Measurements from ENCODE around the gene GHRL. TPM values are rescaled to one million over a fixed set of nuclear protein-coding genes. Genes with fewer than 3 reads are reported as not detected.

GHRL gene
- total RNA-seq, 6 experiments from 2014 or later: 0.32 to 0.43 TPM; not detected in 4

DNA sequence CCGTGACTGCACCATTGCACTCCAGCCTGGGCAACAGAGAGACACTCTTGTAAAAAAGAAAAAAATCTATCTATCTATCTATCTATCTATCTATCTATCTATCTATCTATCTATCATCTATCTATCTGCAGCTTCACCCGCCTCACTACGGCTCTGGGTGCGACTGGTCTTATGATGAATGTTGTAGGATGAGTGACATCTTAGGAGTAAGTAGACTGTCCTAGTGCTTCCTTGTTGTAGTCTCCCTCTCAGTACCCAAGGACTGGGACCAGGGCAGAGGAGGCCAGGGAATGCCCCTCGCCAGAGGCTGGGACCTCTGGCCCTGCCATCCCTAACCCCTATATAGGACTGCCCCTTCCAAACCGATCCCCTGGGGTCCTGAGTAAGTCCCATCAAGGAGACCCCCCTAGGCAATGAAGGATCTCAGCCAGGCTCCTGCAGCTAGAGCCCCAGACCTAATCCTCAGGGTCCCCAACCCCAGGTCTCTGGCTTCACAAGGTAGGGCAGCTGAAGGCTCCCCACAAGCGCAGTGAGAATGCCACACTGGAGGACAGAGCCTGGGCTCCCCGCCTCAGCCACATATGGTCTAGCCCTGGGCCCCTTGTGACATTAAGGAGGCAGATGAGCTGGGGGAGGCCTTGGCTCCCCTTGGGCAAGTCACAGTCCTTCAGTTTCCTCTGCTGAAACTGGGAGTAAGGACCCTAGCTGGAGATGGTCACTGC is 29.0 kb upstream of the GHRL start:
- WGBS (ENCODE audit: insufficient coverage, low coverage, low lambda C conversion rate, missing lambda C conversion rate): 95% methylated on average over 5 of the region's 8 CpGs
- H3K27me3 ChIP-seq: no peaks in the 10 kb centered on the region
- intact Hi-C loops (cut with DNase I): no loop called here
- no peak overlapping the region for H3K4me3 ChIP-seq
- H3K4me1 ChIP-seq: peaks cover 0 to 33% (median 8%) of the 10 kb centered on the region in 4 donors
- peaks cover 0 to 15% (median 6%) of the 10 kb centered on the region in 4 donors for H3K36me3 ChIP-seq
- no peaks in the 10 kb centered on the region for H3K9me3 ChIP-seq
- TF ChIP-seq POLR2A (IDR thresholded peaks at IDR 0.05): no peak
- TF ChIP-seq, protein P1, sequence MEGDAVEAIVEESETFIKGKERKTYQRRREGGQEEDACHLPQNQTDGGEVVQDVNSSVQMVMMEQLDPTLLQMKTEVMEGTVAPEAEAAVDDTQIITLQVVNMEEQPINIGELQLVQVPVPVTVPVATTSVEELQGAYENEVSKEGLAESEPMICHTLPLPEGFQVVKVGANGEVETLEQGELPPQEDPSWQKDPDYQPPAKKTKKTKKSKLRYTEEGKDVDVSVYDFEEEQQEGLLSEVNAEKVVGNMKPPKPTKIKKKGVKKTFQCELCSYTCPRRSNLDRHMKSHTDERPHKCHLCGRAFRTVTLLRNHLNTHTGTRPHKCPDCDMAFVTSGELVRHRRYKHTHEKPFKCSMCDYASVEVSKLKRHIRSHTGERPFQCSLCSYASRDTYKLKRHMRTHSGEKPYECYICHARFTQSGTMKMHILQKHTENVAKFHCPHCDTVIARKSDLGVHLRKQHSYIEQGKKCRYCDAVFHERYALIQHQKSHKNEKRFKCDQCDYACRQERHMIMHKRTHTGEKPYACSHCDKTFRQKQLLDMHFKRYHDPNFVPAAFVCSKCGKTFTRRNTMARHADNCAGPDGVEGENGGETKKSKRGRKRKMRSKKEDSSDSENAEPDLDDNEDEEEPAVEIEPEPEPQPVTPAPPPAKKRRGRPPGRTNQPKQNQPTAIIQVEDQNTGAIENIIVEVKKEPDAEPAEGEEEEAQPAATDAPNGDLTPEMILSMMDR (IDR thresholded peaks at IDR 0.05): no peak
- no peak for ATAC-seq
- no peak overlapping the region for H3K27ac ChIP-seq
- DNase-seq: no peak

DNA sequence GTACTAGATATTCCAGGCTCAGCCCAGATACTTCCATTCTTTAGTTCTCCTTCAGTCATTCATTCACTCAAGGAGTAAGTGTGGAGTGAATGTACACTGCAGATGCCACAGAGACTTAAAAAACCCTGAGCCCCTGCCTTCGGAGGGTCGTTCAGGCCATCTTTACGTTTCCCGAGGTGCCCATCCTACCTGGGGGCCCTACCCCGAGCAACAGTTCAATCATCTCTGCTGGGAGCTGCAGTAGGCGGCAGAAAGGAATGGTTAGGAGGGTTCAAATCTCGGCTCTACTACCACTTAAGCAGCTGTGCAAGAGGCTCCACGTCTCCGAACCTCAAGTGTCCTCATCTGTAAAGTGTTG is 27.6 kb upstream of the GHRL start:
- H3K27me3 ChIP-seq: no peaks in the 10 kb centered on the region
- ATAC-seq: peak in 1 of 4 donors; percentile 1
- WGBS (ENCODE audit: insufficient coverage, low coverage, low lambda C conversion rate, missing lambda C conversion rate): 0% methylated on average over 7 of the region's 9 CpGs

DNA sequence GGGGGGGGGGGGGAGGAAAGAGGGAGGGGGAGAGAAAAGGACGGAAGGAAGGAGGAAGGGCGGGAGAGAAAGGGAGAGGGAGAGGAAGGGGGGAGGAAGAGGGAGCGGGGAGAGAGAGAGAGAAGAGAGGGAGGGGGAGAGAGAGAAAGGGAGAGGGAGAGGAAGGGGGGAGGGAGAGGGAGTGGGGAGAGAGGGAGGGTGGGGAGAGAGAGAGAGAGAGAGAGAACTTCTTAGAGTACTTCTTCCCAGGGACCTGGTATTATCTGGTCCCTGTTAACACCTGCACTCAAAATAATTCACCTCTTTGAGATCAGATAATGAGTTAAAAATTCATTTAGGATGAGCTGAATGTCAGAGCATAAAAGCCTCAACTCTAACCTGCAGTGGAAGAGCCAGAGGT is 27.1 kb upstream of the GHRL start:
- intact Hi-C loops (cut with DNase I): no loop called here
- no peak overlapping the region for H3K27ac ChIP-seq
- peaks cover 0 to 35% (median 8%) of the 10 kb centered on the region in 4 donors for H3K4me1 ChIP-seq
- TF ChIP-seq POLR2A (IDR thresholded peaks at IDR 0.05): no peak
- TF ChIP-seq, protein P1 (IDR thresholded peaks at IDR 0.05): no peak
- ATAC-seq: no peak
- peak overlapping the region; percentile 95 to 100 (median 98) for H3K4me3 ChIP-seq
- H3K36me3 ChIP-seq: peaks cover 5 to 26% (median 15%) of the 10 kb centered on the region in 4 donors
- H3K9me3 ChIP-seq: no peaks in the 10 kb centered on the region
- 6% methylated on average over 3 of the region's 3 CpGs for WGBS (ENCODE audit: insufficient coverage, low coverage, low lambda C conversion rate, missing lambda C conversion rate)
- no peaks in the 10 kb centered on the region for H3K27me3 ChIP-seq
- DNase-seq: no peak

More for the DNA sequence above, 27.6 kb upstream of the GHRL start:
- no peak for TF ChIP-seq POLR2A (IDR thresholded peaks at IDR 0.05)
- TF ChIP-seq, protein P1 (IDR thresholded peaks at IDR 0.05): no peak
- Histone ChIP-seq H3K4me1 (peaks cover 0 to 35% (median 8%) of the 10 kb centered on the region in 4 donors), H3K9me3 (no peaks in the 10 kb centered on the region), H3K4me3 (peak overlapping the region; percentile 95 to 100 (median 98)), H3K27ac (peak overlapping the region; percentile 71 to 85 (median 78)), H3K36me3 (peaks cover 4 to 21% (median 13%) of the 10 kb centered on the region in 4 donors)
- DNase-seq: no peak
- intact Hi-C loops (cut with DNase I): no loop called here

DNA sequence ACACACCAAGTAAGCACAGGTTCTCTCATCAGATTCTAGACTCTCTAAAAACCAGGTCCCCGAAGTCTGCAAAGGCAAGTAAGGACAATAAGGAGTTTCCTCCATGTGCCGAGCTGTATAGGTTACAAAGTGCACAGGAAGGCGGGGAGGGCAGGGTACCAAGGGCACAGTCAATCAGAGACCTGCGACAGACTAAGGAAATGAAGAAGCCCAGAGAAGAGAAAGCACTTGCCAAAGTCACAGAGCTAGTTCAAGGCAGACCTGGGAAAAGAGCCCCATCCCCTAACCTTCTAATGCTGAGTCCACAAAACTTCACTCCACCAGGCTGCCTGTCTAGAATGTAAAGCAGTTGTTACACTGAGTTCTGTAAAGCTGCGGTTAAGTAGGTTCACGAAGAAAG is 26.5 kb upstream of the GHRL start:
- no peak for DNase-seq
- Histone ChIP-seq H3K4me1 (peaks cover 0 to 35% (median 8%) of the 10 kb centered on the region in 4 donors), H3K27me3 (no peaks in the 10 kb centered on the region), H3K27ac (no peak overlapping the region), H3K36me3 (peaks cover 5 to 32% (median 18%) of the 10 kb centered on the region in 4 donors), H3K9me3 (no peaks in the 10 kb centered on the region), H3K4me3 (no peak overlapping the region)
- intact Hi-C loops (cut with DNase I): no loop called here
- TF ChIP-seq, protein P1 (IDR thresholded peaks at IDR 0.05): no peak
- TF ChIP-seq POLR2A (IDR thresholded peaks at IDR 0.05): no peak
- no peak for ATAC-seq
- whole genome bisulfite sequencing (ENCODE audit: insufficient coverage, low coverage, low lambda C conversion rate, missing lambda C conversion rate): 39% methylated on average over 6 of the region's 6 CpGs
